Gastrocnemius medialis (tissue), 4 donors: ENCODE data around the gene TIMP3.

ENCODE experiments used
- POLR2A ChIP-seq, 2 donors: fragments of 450-650 bp; IDR thresholded peaks; one replicate each; pipeline ENCODE4 v1.6.1; 2017; ENCODE audit warnings: antibody characterized with exemption in 2 of 2, mild to moderate bottlenecking in 2 of 2, moderate library complexity in 2 of 2
- TF ChIP-seq, protein P1 (sequence below), 5 experiments: fragments of 450-650 bp in 3 of 5; fragments of 200-600 bp in 2 of 5; sonication (generic) in 2 of 5; IDR thresholded peaks in 4 of 5; conservative IDR thresholded peaks in 1 of 5; 1 replicate in 4 of 5; 2 replicates in 1 of 5; pipeline ENCODE4 v1.5.1; 2016 to 2019; ENCODE audit warnings: antibody characterized with exemption in 5 of 5, mild to moderate bottlenecking in 3 of 5, moderate library complexity in 3 of 5

GRCh38 chr22:32866953-32867352 is 65.4 kb downstream of the TIMP3 start:
- TF ChIP-seq, protein P1, sequence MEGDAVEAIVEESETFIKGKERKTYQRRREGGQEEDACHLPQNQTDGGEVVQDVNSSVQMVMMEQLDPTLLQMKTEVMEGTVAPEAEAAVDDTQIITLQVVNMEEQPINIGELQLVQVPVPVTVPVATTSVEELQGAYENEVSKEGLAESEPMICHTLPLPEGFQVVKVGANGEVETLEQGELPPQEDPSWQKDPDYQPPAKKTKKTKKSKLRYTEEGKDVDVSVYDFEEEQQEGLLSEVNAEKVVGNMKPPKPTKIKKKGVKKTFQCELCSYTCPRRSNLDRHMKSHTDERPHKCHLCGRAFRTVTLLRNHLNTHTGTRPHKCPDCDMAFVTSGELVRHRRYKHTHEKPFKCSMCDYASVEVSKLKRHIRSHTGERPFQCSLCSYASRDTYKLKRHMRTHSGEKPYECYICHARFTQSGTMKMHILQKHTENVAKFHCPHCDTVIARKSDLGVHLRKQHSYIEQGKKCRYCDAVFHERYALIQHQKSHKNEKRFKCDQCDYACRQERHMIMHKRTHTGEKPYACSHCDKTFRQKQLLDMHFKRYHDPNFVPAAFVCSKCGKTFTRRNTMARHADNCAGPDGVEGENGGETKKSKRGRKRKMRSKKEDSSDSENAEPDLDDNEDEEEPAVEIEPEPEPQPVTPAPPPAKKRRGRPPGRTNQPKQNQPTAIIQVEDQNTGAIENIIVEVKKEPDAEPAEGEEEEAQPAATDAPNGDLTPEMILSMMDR (IDR thresholded peaks at IDR 0.05 in 4 of 5, conservative IDR thresholded peaks at IDR 0.05 in 1 of 5) = no peak
- no peak for TF ChIP-seq POLR2A (IDR thresholded peaks at IDR 0.05)
